K562 (cell line): ENCODE data around the gene TXN. TPM values are rescaled to one million over a fixed set of nuclear protein-coding genes. Genes with fewer than 3 reads are reported as not detected.

Source experiments
- ATAC-seq: fragments of 200-7000 bp; cut with Tn5 transposase; 3 replicates; pipeline ENCODE4 v1.9.1; 2020; ENCODE audit warnings: moderate library complexity
- BruUV-seq: library from RNA; stranded (reverse); fragments of 400-500 nt; replicated peaks from 2 replicates; lab custom pipeline; 2021; lab: Mats Ljungman, UMichigan
- CTCF ChIA-PET: fragments of 300-600 bp; formaldehyde crosslinking; extraction: SDS; loops from one replicate; lab custom pipeline; 2021; ENCODE audit warnings: low intra/inter-chr PET ratio; lab: Yijun Ruan, JAX
- POLR2A ChIA-PET: fragments of 300-600, 350-650 bp; sonication (Branson Sonifier 250); formaldehyde crosslinking; extraction: SDS; loops from one replicate; lab custom pipeline; 2021; ENCODE audit warnings: antibody characterized with exemption, inconsistent platforms; lab: Yijun Ruan, JAX
- DNase-seq, 4 experiments: peaks; one replicate each; pipeline versions ENCODE4 v3.0.0 to v3.0.0-alpha.2; 2011 to 2018; ENCODE audit warnings: low spot score in 3 of 4, mixed read lengths in 3 of 4; ENCODE audit errors: extremely low read depth in 1 of 4
- FAIRE-seq: peaks from 2 replicates; lab custom pipeline; 2011; peaks lifted over from hg19 to GRCh38; lab: Jason Lieb, UNC
- H2AFZ ChIP-seq: 2 replicates; pipeline ENCODE4 v1.6.0; 2011; ENCODE audit warnings: low read depth, low read length, control low read depth, inconsistent platforms
- H3K27ac ChIP-seq: fragments of 200-600 bp; 3 replicates; pipeline ENCODE4 v1.8.0; 2011; ENCODE audit warnings: low read depth, mild to moderate bottlenecking, control low read depth, inconsistent platforms, low read length, moderate library complexity, mixed read lengths; ENCODE audit errors: extremely low read depth
- H3K27me3 ChIP-seq, 2 experiments: fragments of 300-600 bp in 1 of 2; 2 replicates in 1 of 2; 3 replicates in 1 of 2; pipeline versions ENCODE4 v1.6.0 to v1.8.0; 2011; ENCODE audit warnings: inconsistent platforms in 2 of 2, low read length in 2 of 2, mild to moderate bottlenecking in 1 of 2, mixed read lengths in 1 of 2, moderate library complexity in 1 of 2; ENCODE audit not compliant: control insufficient read depth in 2 of 2, insufficient read depth in 2 of 2
- H3K36me3 ChIP-seq: fragments of 300-600 bp; 3 replicates; pipeline ENCODE4 v1.8.0; 2011; ENCODE audit warnings: mild to moderate bottlenecking, low read length, inconsistent platforms; ENCODE audit not compliant: control insufficient read depth, insufficient read depth
- H3K4me1 ChIP-seq, 2 experiments: fragments of 200-600 bp in 1 of 2; replicated peaks in 1 of 2; 2 replicates in 1 of 2; 3 replicates in 1 of 2; pipeline versions ENCODE4 v1.5.1 to v1.8.0; 2011; ENCODE audit warnings: inconsistent platforms in 2 of 2, low read length in 2 of 2, mild to moderate bottlenecking in 1 of 2, mixed read lengths in 1 of 2, moderate library complexity in 1 of 2; ENCODE audit not compliant: control insufficient read depth in 2 of 2, insufficient read depth in 2 of 2
- H3K4me2 ChIP-seq: 2 replicates; pipeline ENCODE4 v1.6.1; 2011; ENCODE audit warnings: low read length, control low read depth, inconsistent platforms, mixed read lengths; ENCODE audit not compliant: insufficient read depth
- H3K4me3 ChIP-seq: fragments of 200-600 bp; sonication (generic), shearing (Covaris generic); 2 replicates; pipeline ENCODE4 v1.5.1; 2016; ENCODE audit warnings: control low read depth, inconsistent platforms
- H3K79me2 ChIP-seq: fragments of 200-600 bp; 3 replicates; pipeline ENCODE4 v1.8.0; 2011; ENCODE audit warnings: low read length, inconsistent platforms; ENCODE audit not compliant: control insufficient read depth, insufficient read depth
- H3K9ac ChIP-seq, 2 experiments: 2 replicates each; pipeline versions ENCODE4 v1.6.0 to v1.6.1; 2011; ENCODE audit warnings: low read depth in 2 of 2, low read length in 2 of 2, control low read depth in 1 of 2, inconsistent platforms in 1 of 2, mild to moderate bottlenecking in 1 of 2, mixed read lengths in 1 of 2; ENCODE audit not compliant: insufficient read depth in 1 of 2
- H3K9me1 ChIP-seq: one replicate; pipeline ENCODE4 v1.6.0; 2011; ENCODE audit warnings: inconsistent platforms, mild to moderate bottlenecking, low read length, moderate library complexity; ENCODE audit not compliant: control insufficient read depth, insufficient read depth
- H3K9me3 ChIP-seq: replicated peaks from 2 replicates; pipeline ENCODE4 v1.5.1; 2011; ENCODE audit warnings: low read depth, low read length, inconsistent platforms; ENCODE audit not compliant: control insufficient read depth, insufficient read depth
- H4K20me1 ChIP-seq: replicated peaks from 2 replicates; pipeline ENCODE4 v1.6.1; 2011; ENCODE audit warnings: low read length, inconsistent platforms, mixed read lengths; ENCODE audit not compliant: control insufficient read depth, insufficient read depth
- ELF4 ChIP-seq: fragments of 450-650 bp; formaldehyde crosslinking; IDR thresholded peaks from 2 replicates; pipeline ENCODE4 v1.4.0; 2022; ENCODE audit warnings: missing genetic modification characterization
- GATAD2B ChIP-seq: fragments of 450-650 bp; IDR thresholded peaks from 2 replicates; pipeline ENCODE4 v1.6.1; 2017; ENCODE audit warnings: mild to moderate bottlenecking, borderline replicate concordance
- RHOXF2B ChIP-seq: fragments of 250-450 bp; sonication (Bioruptor Pico); conservative IDR thresholded peaks from 2 replicates; pipeline ENCODE4 v1.5.1; 2021
- TSC22D4 ChIP-seq: fragments of 450-650 bp; IDR thresholded peaks from 2 replicates; pipeline ENCODE4 v1.6.1; 2016; ENCODE audit warnings: missing genetic modification characterization, missing biosample characterization, control low read depth
- ZC3H11A ChIP-seq: IDR thresholded peaks from 2 replicates; pipeline ENCODE4 v1.6.1; 2012; ENCODE audit warnings: low read depth, low read length, improper control_type of control experiment
- WGBS: fragments of 100-300 bp; shearing (Covaris generic); methylation state at CpG from one replicate; pipeline ENCODE4 v1.1.6; 2016; ENCODE audit warnings: low coverage, mixed read lengths; ENCODE audit not compliant: insufficient coverage; ENCODE audit errors: missing lambda C conversion rate; 5-methylcytosine and 5-hydroxymethylcytosine counted together
- in situ Hi-C: fragments of 300-500 bp; cut with MboI; formaldehyde crosslinking; loops from 4 replicates; pipeline ENCODE4 v1.15.0; 2018; ENCODE audit warnings: inconsistent platforms, mixed read lengths
- intact Hi-C: fragments of 100-400 bp; cut with micrococcal nuclease; formaldehyde crosslinking; loops from 2 replicates; pipeline ENCODE4 v1.14.2; 2022
- polyA plus RNA-seq, 8 experiments: library from polyadenylated mRNA; depleted of rRNA in 4 of 8; stranded (reverse) in 5 of 8; unstranded in 3 of 8; fragments of >200 nt; fragmentation: Nextera tagmentation in 2 of 8; fragmentation: Illumina TruSeq in 1 of 8; extraction: Ambion mirVana in 2 of 8; extraction: Trizol in 1 of 8; gene quantifications; 2 replicates each; pipeline versions ENCODE4 v1.2.1 to v1.2.3, GENCODE V29; 2011 to 2014; ENCODE audit warnings: inconsistent platforms in 1 of 8, missing spikeins in 1 of 8
- total RNA-seq, 7 experiments: library from RNA; depleted of rRNA in 6 of 7; stranded (reverse); fragments of >200 nt in 6 of 7; fragmentation: Illumina TruSeq in 2 of 7; extraction: Trizol in 2 of 7; gene quantifications; 2 replicates each; pipeline versions ENCODE4 v1.2.1 to v1.2.3, GENCODE V29; 2011 to 2021; ENCODE audit warnings: low replicate concordance in 1 of 7
- TF ChIP-seq, protein P1 (sequence below): IDR thresholded peaks from 2 replicates; pipeline ENCODE4 v1.6.1; 2016; ENCODE audit warnings: missing genetic modification characterization, missing compliant biosample characterization
- TF ChIP-seq, protein P2 (sequence below): sonication (generic); formaldehyde crosslinking; IDR thresholded peaks from 2 replicates; pipeline ENCODE4 v1.8.0; 2022; ENCODE audit warnings: mild to moderate bottlenecking, missing genetic modification reagents
- TF ChIP-seq, protein P3 (sequence below): fragments of 450-650 bp; formaldehyde crosslinking; IDR thresholded peaks from 2 replicates; pipeline ENCODE4 v1.4.0; 2022; ENCODE audit warnings: missing genetic modification characterization

The TXN gene
- total and polyA plus RNA-seq, 9 of the 15 experiments (the other 6 are each of a cell fraction or from before 2014, with no cell fraction given) = 272 to 1,596 (median 514) TPM

GRCh38 chr9:110287289-110287680 is 31.0 kb upstream of the TXN start:
- Histone ChIP-seq H3K4me2 (no peak overlapping the region), H3K9me1 (no peaks in the 10 kb centered on the region), H4K20me1 (no peaks in the 10 kb centered on the region), H3K27ac (no peak overlapping the region), H3K79me2 (no peaks in the 10 kb centered on the region), H3K27me3 (peaks cover 2 to 13% of the 10 kb centered on the region in 2 experiments; a peak in 4 of 5 replicates), H3K9me3 (no peaks in the 10 kb centered on the region), H3K9ac (no peak overlapping the region), H2AFZ (no peak overlapping the region), H3K4me1 (peaks cover 0 to 4% of the 10 kb centered on the region in 2 experiments; a peak in 2 of 5 replicates), H3K36me3 (no peaks in the 10 kb centered on the region), H3K4me3 (no peak overlapping the region)
- WGBS = 2% methylated on average over 6 of the region's 6 CpGs
- ATAC-seq (no peak), DNase-seq (no peak), FAIRE-seq (no peak)
- BruUV-seq = no TSS peak
- ChIA-PET CTCF (no interaction called here), POLR2A (no interaction called here)
- in situ Hi-C loops = no loop called here
- intact Hi-C loops = loop anchor here (10.0 kb wide), 1 partner anchor 722 kb away; no protein-coding TSS in a partner anchor
- TF ChIP-seq, protein P1, sequence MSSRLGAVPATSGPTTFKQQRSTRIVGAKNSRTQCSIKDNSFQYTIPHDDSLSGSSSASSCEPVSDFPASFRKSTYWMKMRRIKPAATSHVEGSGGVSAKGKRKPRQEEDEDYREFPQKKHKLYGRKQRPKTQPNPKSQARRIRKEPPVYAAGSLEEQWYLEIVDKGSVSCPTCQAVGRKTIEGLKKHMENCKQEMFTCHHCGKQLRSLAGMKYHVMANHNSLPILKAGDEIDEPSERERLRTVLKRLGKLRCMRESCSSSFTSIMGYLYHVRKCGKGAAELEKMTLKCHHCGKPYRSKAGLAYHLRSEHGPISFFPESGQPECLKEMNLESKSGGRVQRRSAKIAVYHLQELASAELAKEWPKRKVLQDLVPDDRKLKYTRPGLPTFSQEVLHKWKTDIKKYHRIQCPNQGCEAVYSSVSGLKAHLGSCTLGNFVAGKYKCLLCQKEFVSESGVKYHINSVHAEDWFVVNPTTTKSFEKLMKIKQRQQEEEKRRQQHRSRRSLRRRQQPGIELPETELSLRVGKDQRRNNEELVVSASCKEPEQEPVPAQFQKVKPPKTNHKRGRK = no peak
- TF ChIP-seq TSC22D4 (tag) (no peak), GATAD2B (no peak), ELF4 (CRISPR knock-in tag) (no peak), RHOXF2B (CRISPR knock-in tag) (no peak), ZC3H11A (no peak)
- TF ChIP-seq, protein P2, sequence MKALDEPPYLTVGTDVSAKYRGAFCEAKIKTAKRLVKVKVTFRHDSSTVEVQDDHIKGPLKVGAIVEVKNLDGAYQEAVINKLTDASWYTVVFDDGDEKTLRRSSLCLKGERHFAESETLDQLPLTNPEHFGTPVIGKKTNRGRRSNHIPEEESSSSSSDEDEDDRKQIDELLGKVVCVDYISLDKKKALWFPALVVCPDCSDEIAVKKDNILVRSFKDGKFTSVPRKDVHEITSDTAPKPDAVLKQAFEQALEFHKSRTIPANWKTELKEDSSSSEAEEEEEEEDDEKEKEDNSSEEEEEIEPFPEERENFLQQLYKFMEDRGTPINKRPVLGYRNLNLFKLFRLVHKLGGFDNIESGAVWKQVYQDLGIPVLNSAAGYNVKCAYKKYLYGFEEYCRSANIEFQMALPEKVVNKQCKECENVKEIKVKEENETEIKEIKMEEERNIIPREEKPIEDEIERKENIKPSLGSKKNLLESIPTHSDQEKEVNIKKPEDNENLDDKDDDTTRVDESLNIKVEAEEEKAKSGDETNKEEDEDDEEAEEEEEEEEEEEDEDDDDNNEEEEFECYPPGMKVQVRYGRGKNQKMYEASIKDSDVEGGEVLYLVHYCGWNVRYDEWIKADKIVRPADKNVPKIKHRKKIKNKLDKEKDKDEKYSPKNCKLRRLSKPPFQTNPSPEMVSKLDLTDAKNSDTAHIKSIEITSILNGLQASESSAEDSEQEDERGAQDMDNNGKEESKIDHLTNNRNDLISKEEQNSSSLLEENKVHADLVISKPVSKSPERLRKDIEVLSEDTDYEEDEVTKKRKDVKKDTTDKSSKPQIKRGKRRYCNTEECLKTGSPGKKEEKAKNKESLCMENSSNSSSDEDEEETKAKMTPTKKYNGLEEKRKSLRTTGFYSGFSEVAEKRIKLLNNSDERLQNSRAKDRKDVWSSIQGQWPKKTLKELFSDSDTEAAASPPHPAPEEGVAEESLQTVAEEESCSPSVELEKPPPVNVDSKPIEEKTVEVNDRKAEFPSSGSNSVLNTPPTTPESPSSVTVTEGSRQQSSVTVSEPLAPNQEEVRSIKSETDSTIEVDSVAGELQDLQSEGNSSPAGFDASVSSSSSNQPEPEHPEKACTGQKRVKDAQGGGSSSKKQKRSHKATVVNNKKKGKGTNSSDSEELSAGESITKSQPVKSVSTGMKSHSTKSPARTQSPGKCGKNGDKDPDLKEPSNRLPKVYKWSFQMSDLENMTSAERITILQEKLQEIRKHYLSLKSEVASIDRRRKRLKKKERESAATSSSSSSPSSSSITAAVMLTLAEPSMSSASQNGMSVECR = no peak
- TF ChIP-seq, protein P3, sequence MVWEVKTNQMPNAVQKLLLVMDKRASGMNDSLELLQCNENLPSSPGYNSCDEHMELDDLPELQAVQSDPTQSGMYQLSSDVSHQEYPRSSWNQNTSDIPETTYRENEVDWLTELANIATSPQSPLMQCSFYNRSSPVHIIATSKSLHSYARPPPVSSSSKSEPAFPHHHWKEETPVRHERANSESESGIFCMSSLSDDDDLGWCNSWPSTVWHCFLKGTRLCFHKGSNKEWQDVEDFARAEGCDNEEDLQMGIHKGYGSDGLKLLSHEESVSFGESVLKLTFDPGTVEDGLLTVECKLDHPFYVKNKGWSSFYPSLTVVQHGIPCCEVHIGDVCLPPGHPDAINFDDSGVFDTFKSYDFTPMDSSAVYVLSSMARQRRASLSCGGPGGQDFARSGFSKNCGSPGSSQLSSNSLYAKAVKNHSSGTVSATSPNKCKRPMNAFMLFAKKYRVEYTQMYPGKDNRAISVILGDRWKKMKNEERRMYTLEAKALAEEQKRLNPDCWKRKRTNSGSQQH = no peak
